Thoracic aorta endothelial cell (primary cell): ENCODE results near the gene TFRC. TPM values are rescaled to one million over a fixed set of nuclear protein-coding genes. Genes with fewer than 3 reads are reported as not detected.

Source experiments
- small RNA-seq: library from RNA; depleted of rRNA; stranded (forward); fragments of <200 nt; gene quantifications from one replicate; pipeline ENCODE3, GENCODE V24; 2012
- total RNA-seq: library from RNA; depleted of rRNA; stranded (reverse); fragments of >200 nt; gene quantifications from 2 replicates; pipeline ENCODE4 v1.2.3, GENCODE V29; 2012

TFRC gene
- 288 and 332 TPM in 2 replicates for total RNA-seq

DNA sequence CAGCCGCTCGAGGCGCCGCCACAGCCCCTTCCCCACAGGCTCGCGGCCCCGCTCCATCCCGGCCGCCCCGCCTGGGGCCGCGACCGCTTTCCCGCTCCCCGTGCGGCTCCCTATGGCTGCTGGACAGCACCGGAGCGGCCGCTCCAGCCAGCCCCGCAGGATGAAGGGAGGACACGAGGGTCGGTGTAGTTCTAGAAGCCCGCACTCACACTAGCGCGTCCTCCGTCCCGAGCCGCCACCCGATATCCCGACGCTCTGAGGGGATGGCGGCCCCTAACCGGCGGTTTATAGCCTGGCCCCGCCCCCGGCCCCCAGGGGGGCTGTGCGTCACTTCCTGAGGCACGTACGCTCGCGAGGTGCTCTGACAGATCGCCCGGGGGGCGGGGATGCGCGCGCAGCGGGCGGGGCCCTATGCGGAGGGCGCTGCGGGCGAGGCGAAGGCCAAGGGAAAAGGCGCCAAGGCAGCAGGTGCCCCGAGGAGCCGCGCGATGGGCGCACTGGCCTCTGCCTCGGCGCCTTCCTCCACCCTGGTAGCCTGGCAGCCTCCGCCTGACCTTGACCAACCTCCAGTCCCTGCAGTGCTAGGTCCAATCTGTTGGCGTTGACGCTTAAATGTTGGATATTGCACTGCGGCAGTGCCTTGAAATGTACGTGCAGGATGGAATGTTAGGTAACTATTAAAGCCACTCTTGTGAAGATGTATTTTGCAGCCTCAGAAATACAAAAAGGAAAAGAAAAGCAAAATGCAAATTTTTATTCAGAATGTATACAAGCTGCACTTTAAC, at the start of gene TFRC:
TFRC (minus strand) TSS at position 257 of the 785 bp plus-strand sequence. CDS start 4,991 bp downstream, outside the sequence.

Small RNAs within 50 kb of the gene (small RNA-seq; reads per million reads assigned to genes)
- not detected for gene RNU7-18P

Other genes starting within 250 kb of the TFRC start
- gene TNK2, start 173.5 kb downstream of the TFRC start, total RNA-seq = 14.9 and 15.2 TPM in 2 replicates
- gene ZDHHC19, start 129.3 kb upstream of the TFRC start, total RNA-seq = not detected in 2 replicates
- gene SLC51A, start 134.4 kb upstream of the TFRC start, total RNA-seq = not detected in 2 replicates
- 104 TPM in 2 replicates for gene PCYT1A, start 205.6 kb upstream of the TFRC start, total RNA-seq
- 9.3 and 13.2 TPM in 2 replicates for gene DYNLT2B, start 236.2 kb upstream of the TFRC start, total RNA-seq